IMR-90 (cell line): ENCODE measurements around the gene RPGRIP1L. TPM values are rescaled to one million over a fixed set of nuclear protein-coding genes. Genes with fewer than 3 reads are reported as not detected.

ENCODE experiments used
- ATAC-seq: fragments of 200-7000 bp; cut with Tn5 transposase; 2 replicates; pipeline ENCODE4 v1.9.1; 2020; ENCODE audit warnings: low read depth, mild to moderate bottlenecking, moderate library complexity
- BruUV-seq: library from RNA; stranded (reverse); fragments of 400-500 nt; replicated peaks from 2 replicates; lab custom pipeline; 2021; lab: Mats Ljungman, UMichigan
- CTCF ChIA-PET: fragments of 300-600 bp; formaldehyde crosslinking; extraction: SDS; loops from one replicate; lab custom pipeline; 2021; ENCODE audit warnings: antibody characterized with exemption; lab: Yijun Ruan, JAX
- POLR2A ChIA-PET: fragments of 300-600 bp; sonication (Branson Sonifier 250); formaldehyde crosslinking; loops from one replicate; lab custom pipeline; 2022; ENCODE audit warnings: antibody characterized with exemption; ENCODE audit not compliant: unreplicated experiment; lab: Charles Lee
- DNase-seq: peaks from one replicate; pipeline ENCODE4 v3.0.0; 2013
- H2AFZ ChIP-seq: replicated peaks from 2 replicates; pipeline ENCODE3; 2013; ENCODE audit warnings: low read length, mild to moderate bottlenecking; ENCODE audit not compliant: poor library complexity
- H2AK5ac ChIP-seq: 2 replicates; pipeline ENCODE4 v1.6.1; 2013; ENCODE audit warnings: low read depth, low read length, inconsistent platforms
- H2AK9ac ChIP-seq: replicated peaks from 2 replicates; pipeline ENCODE3; 2013; ENCODE audit warnings: mild to moderate bottlenecking, low read depth, low read length, moderate library complexity; ENCODE audit not compliant: poor library complexity
- H2BK120ac ChIP-seq: 2 replicates; pipeline ENCODE4 v1.6.1; 2013; ENCODE audit warnings: low read depth, low read length, inconsistent platforms
- H2BK15ac ChIP-seq: 3 replicates; pipeline ENCODE4 v1.6.1; 2013; ENCODE audit warnings: low read depth, low read length, inconsistent platforms
- H2BK20ac ChIP-seq: 2 replicates; pipeline ENCODE4 v1.6.1; 2013; ENCODE audit warnings: low read depth, mild to moderate bottlenecking, inconsistent platforms, low read length, moderate library complexity
- H2BK5ac ChIP-seq: 2 replicates; pipeline ENCODE4 v1.6.1; 2013; ENCODE audit warnings: mild to moderate bottlenecking, low read depth, low read length, inconsistent platforms; ENCODE audit not compliant: poor library complexity, severe bottlenecking
- H3K14ac ChIP-seq: replicated peaks from 2 replicates; pipeline ENCODE4 v1.6.1; 2013; ENCODE audit warnings: low read depth, low read length, inconsistent platforms
- H3K18ac ChIP-seq: 2 replicates; pipeline ENCODE4 v1.6.1; 2013; ENCODE audit warnings: low read depth, low read length, control low read depth
- H3K23ac ChIP-seq: 2 replicates; pipeline ENCODE4 v1.6.1; 2013; ENCODE audit warnings: low read depth, low read length, inconsistent platforms
- H3K27ac ChIP-seq: 2 replicates; pipeline ENCODE4 v1.5.1; 2013; ENCODE audit warnings: mild to moderate bottlenecking, control low read depth, low read length; ENCODE audit not compliant: insufficient read depth
- H3K27me3 ChIP-seq: 2 replicates; pipeline ENCODE4 v1.6.1; 2013; ENCODE audit warnings: low read length; ENCODE audit not compliant: control insufficient read depth, insufficient read depth
- H3K36me3 ChIP-seq: 2 replicates; pipeline ENCODE4 v1.6.1; 2013; ENCODE audit warnings: low read length, mixed read lengths; ENCODE audit not compliant: control insufficient read depth, insufficient read depth
- H3K4ac ChIP-seq: 2 replicates; pipeline ENCODE4 v1.6.1; 2013; ENCODE audit warnings: low read depth, low read length, inconsistent platforms
- H3K4me1 ChIP-seq: 2 replicates; pipeline ENCODE4 v1.6.1; 2013; ENCODE audit warnings: low read length, mixed read lengths; ENCODE audit not compliant: control insufficient read depth, insufficient read depth
- H3K4me2 ChIP-seq: 2 replicates; pipeline ENCODE4 v1.6.1; 2013; ENCODE audit warnings: low read depth, mild to moderate bottlenecking, control low read depth, low read length, moderate library complexity
- H3K4me3 ChIP-seq: 2 replicates; pipeline ENCODE4 v1.5.1; 2013; ENCODE audit warnings: low read depth, mild to moderate bottlenecking, control low read depth, low read length, moderate library complexity; ENCODE audit not compliant: insufficient read depth
- H3K56ac ChIP-seq: 2 replicates; pipeline ENCODE4 v1.6.1; 2013; ENCODE audit warnings: low read length, inconsistent platforms; ENCODE audit not compliant: insufficient read depth; ENCODE audit errors: extremely low read depth
- H3K79me1 ChIP-seq, 2 experiments: 2 replicates each; pipeline ENCODE4 v1.6.1; 2013; ENCODE audit warnings: low read length in 2 of 2, inconsistent platforms in 1 of 2, low read depth in 1 of 2
- H3K9ac ChIP-seq: 2 replicates; pipeline ENCODE4 v1.6.1; 2013; ENCODE audit warnings: low read depth, low read length, control low read depth
- H3K9me1 ChIP-seq: 2 replicates; pipeline ENCODE4 v1.6.1; 2013; ENCODE audit warnings: low read length, inconsistent platforms; ENCODE audit not compliant: insufficient read depth
- H3K9me3 ChIP-seq: 2 replicates; pipeline ENCODE4 v1.6.1; 2013; ENCODE audit warnings: low read length; ENCODE audit not compliant: control insufficient read depth, insufficient read depth
- H4K20me1 ChIP-seq: 2 replicates; pipeline ENCODE4 v1.6.1; 2013; ENCODE audit warnings: low read length, inconsistent platforms; ENCODE audit not compliant: insufficient read depth
- H4K5ac ChIP-seq: 2 replicates; pipeline ENCODE4 v1.6.1; 2013; ENCODE audit warnings: mild to moderate bottlenecking, low read depth, low read length, control low read depth
- H4K8ac ChIP-seq, 2 experiments: 2 replicates each; pipeline ENCODE4 v1.6.1; 2013; ENCODE audit warnings: low read depth in 2 of 2, low read length in 2 of 2, control low read depth in 1 of 2, inconsistent platforms in 1 of 2
- H4K91ac ChIP-seq: 2 replicates; pipeline ENCODE4 v1.6.1; 2013; ENCODE audit warnings: low read depth, low read length, inconsistent platforms; ENCODE audit not compliant: insufficient read depth
- BHLHE40 ChIP-seq: fragments of 150-350 bp; IDR thresholded peaks from 2 replicates; pipeline ENCODE4 v1.6.1; 2016; ENCODE audit warnings: mild to moderate bottlenecking, low read depth, low read length
- CHD1 ChIP-seq: IDR thresholded peaks from 2 replicates; pipeline ENCODE4 v1.6.1; 2012; ENCODE audit warnings: low read depth, low read length, improper control_type of control experiment
- CTCF ChIP-seq: conservative IDR thresholded peaks from 2 replicates; pipeline ENCODE4 v1.5.1; 2012; ENCODE audit warnings: mild to moderate bottlenecking, low read depth, low read length, improper control_type of control experiment
- ELK1 ChIP-seq: fragments of 150-350 bp; IDR thresholded peaks from 2 replicates; pipeline ENCODE4 v1.6.1; 2016; ENCODE audit warnings: low read depth, mild to moderate bottlenecking, low read length, moderate library complexity, borderline replicate concordance
- FOS ChIP-seq: fragments of 150-350 bp; IDR thresholded peaks from 2 replicates; pipeline ENCODE4 v1.6.1; 2016; ENCODE audit warnings: low read depth, low read length
- MAZ ChIP-seq: IDR thresholded peaks from 2 replicates; pipeline ENCODE4 v1.6.1; 2012; ENCODE audit warnings: low read depth, mild to moderate bottlenecking, low read length, improper control_type of control experiment, moderate library complexity, borderline replicate concordance
- MXI1 ChIP-seq: IDR thresholded peaks from 2 replicates; pipeline ENCODE4 v1.6.1; 2012; ENCODE audit warnings: low read depth, mild to moderate bottlenecking, low read length, moderate library complexity, borderline replicate concordance
- NFE2L2 ChIP-seq: fragments of 150-350 bp; IDR thresholded peaks from 2 replicates; pipeline ENCODE4 v1.6.1; 2016; ENCODE audit warnings: low read depth, mild to moderate bottlenecking, low read length
- POLR2A ChIP-seq: IDR thresholded peaks from 2 replicates; pipeline ENCODE4 v1.6.1; 2012; ENCODE audit warnings: mild to moderate bottlenecking, low read depth, low read length
- RAD21 ChIP-seq: IDR thresholded peaks from 2 replicates; pipeline ENCODE4 v1.6.1; 2012; ENCODE audit warnings: low read length, improper control_type of control experiment
- RCOR1 ChIP-seq: IDR thresholded peaks from 2 replicates; pipeline ENCODE4 v1.6.1; 2012; ENCODE audit warnings: mild to moderate bottlenecking, low read length, improper control_type of control experiment; ENCODE audit not compliant: insufficient replicate concordance
- SMC3 ChIP-seq: fragments of 150-350 bp; IDR thresholded peaks from 2 replicates; pipeline ENCODE4 v1.6.1; 2016; ENCODE audit warnings: low read depth, mild to moderate bottlenecking, antibody characterized with exemption, low read length, moderate library complexity
- USF2 ChIP-seq: fragments of 150-350 bp; IDR thresholded peaks from 2 replicates; pipeline ENCODE4 v1.6.1; 2017; ENCODE audit warnings: mild to moderate bottlenecking, antibody characterized with exemption, low read length, low read depth
- WGBS, 2 experiments: methylation state at CpG; one replicate each; pipeline versions ENCODE4 v1.1.5 to v1.1.7; 2013; ENCODE audit warnings: missing lambda C conversion rate in 2 of 2; ENCODE audit not compliant: insufficient read length in 1 of 2; ENCODE audit errors: extremely low coverage in 2 of 2; 5-methylcytosine and 5-hydroxymethylcytosine counted together
- dilution Hi-C: fragments of 300-500 bp; cut with HindIII; formaldehyde crosslinking; loops from one replicate; pipeline ENCODE4 v1.14.3; 2018; ENCODE audit warnings: low sequenced_read_pairs; ENCODE audit not compliant: unreplicated experiment
- in situ Hi-C: fragments of 300-500 bp; cut with MboI; formaldehyde crosslinking; loops from 3 replicates; pipeline ENCODE4 v1.14.3; 2019; ENCODE audit warnings: low sequenced_read_pairs, inconsistent platforms, mixed read lengths
- intact Hi-C: fragments of 100-400 bp; cut with micrococcal nuclease; formaldehyde crosslinking; loops from 2 replicates; pipeline ENCODE4 v1.10.0; 2022
- polyA plus RNA-seq, 3 experiments: library from polyadenylated mRNA; depleted of rRNA; stranded (reverse); fragments of >200 nt; gene quantifications; 2 replicates each; pipeline ENCODE4 v1.2.3, GENCODE V29; 2012; ENCODE audit warnings: low replicate concordance in 1 of 3
- total RNA-seq: library from RNA; depleted of rRNA; stranded (reverse); fragments of >200 nt; gene quantifications from 2 replicates; pipeline ENCODE4 v1.2.3, GENCODE V29; 2012

RPGRIP1L gene
- total and polyA plus RNA-seq, 2 of the 4 experiments (the other 2 are of a cell fraction): 7.3 to 10.4 TPM

GRCh38 chr16:53629151-53629550 lies 74.5 kb downstream of the RPGRIP1L start:
- no peak overlapping the region for H3K9ac ChIP-seq
- H2AFZ ChIP-seq: no peak overlapping the region
- no peaks in the 10 kb centered on the region for H3K9me3 ChIP-seq
- no peak overlapping the region for H3K56ac ChIP-seq
- H3K4me1 ChIP-seq: peaks cover 2% of the 10 kb centered on the region; the same call in 1 of the 2 replicates
- H4K20me1 ChIP-seq: no peaks in the 10 kb centered on the region
- H2BK15ac ChIP-seq: no peak overlapping the region
- no peak for ATAC-seq
- H3K4me3 ChIP-seq: no peak overlapping the region
- no peak overlapping the region for H4K8ac ChIP-seq
- BruUV-seq: no TSS peak
- H2BK120ac ChIP-seq: no peak overlapping the region
- intact Hi-C loops: no loop called here
- POLR2A ChIA-PET: no interaction called here
- no peak overlapping the region for H4K91ac ChIP-seq
- no peak overlapping the region for H3K4ac ChIP-seq
- H2BK20ac ChIP-seq: no peak overlapping the region
- no peaks in the 10 kb centered on the region for H3K9me1 ChIP-seq
- H2AK9ac ChIP-seq: no peak overlapping the region
- DNase-seq: no peak
- no peak overlapping the region for H3K4me2 ChIP-seq
- H2AK5ac ChIP-seq: no peak overlapping the region
- no CpG with 5 or more reads among the region's 2 CpGs for WGBS, 2 experiments
- no peaks in the 10 kb centered on the region for H3K79me1 ChIP-seq
- CTCF ChIA-PET: no interaction called here
- H3K14ac ChIP-seq: no peak overlapping the region
- H2BK5ac ChIP-seq: no peak overlapping the region
- TF ChIP-seq MXI1 (no peak), FOS (no peak), SMC3 (no peak), RCOR1 (no peak), ELK1 (no peak), CHD1 (no peak), RAD21 (no peak), NFE2L2 (no peak), BHLHE40 (no peak), USF2 (no peak), POLR2A (no peak), MAZ (no peak), CTCF (no peak)
- H3K36me3 ChIP-seq: no peaks in the 10 kb centered on the region
- no peak overlapping the region for H3K27ac ChIP-seq
- H3K23ac ChIP-seq: no peak overlapping the region
- dilution Hi-C loops: no loop called here
- in situ Hi-C loops: no loop called here
- H3K18ac ChIP-seq: no peak overlapping the region
- no peaks in the 10 kb centered on the region for H3K27me3 ChIP-seq
- no peak overlapping the region for H4K5ac ChIP-seq
